GM12872 (cell line): ENCODE data around the gene COL6A2.

Source experiments
- CTCF ChIP-seq: IDR thresholded peaks from 3 replicates; pipeline ENCODE4 v1.5.1; 2011; ENCODE audit warnings: low read depth, mild to moderate bottlenecking, low read length, moderate library complexity; ENCODE audit not compliant: insufficient read depth

The COL6A2 gene

GRCh38 chr21:46160907-46161632 lies 63.2 kb downstream of the COL6A2 start:
- TF ChIP-seq CTCF: no peak

- no peak for TF ChIP-seq CTCF
Measured at GRCh38 chr21:46161633-46162592, 64.0 kb downstream of the COL6A2 start.

GRCh38 chr21:46163380-46163779 lies 65.5 kb downstream of the COL6A2 start:
- no peak for TF ChIP-seq CTCF

- TF ChIP-seq CTCF: no peak
Measured at GRCh38 chr21:46165098-46165497, 67.2 kb downstream of the COL6A2 start.

GRCh38 chr21:46168238-46168637 lies 70.3 kb downstream of the COL6A2 start:
- no peak for TF ChIP-seq CTCF

GRCh38 chr21:46168659-46169386 lies 70.9 kb downstream of the COL6A2 start:
- no peak for TF ChIP-seq CTCF

GRCh38 chr21:46171585-46171984 lies 73.7 kb downstream of the COL6A2 start:
- no peak for TF ChIP-seq CTCF
